Left lung (tissue), 10 donors: Measurements from ENCODE around the gene ZNF423. TPM values are rescaled to one million over a fixed set of nuclear protein-coding genes. Genes with fewer than 3 reads are reported as not detected.
A peak's percentile ranks its signal among the peaks of the same experiment; 100 is the strongest.

Source experiments
- ATAC-seq: fragments of 200-7000 bp; cut with Tn5 transposase; one replicate; pipeline ENCODE4 v1.9.1; 2020; ENCODE audit warnings: moderate library complexity
- DNase-seq, 4 donors: peaks; one replicate each; pipeline ENCODE4 v3.0.0-alpha.2; 2013 to 2020
- H3K27ac ChIP-seq, 2 donors: fragments of 200-600 bp; sonication (generic) in 1 of 2; one replicate each; pipeline versions ENCODE4 v1.5.0 to v1.8.0; 2020 to 2021
- H3K27me3 ChIP-seq, 2 donors: fragments of 200-600 bp; sonication (generic) in 1 of 2; one replicate each; pipeline versions ENCODE4 v1.5.0 to v1.8.0; 2020 to 2021
- H3K36me3 ChIP-seq, 2 donors: fragments of 200-600 bp; sonication (generic) in 1 of 2; one replicate each; pipeline versions ENCODE4 v1.5.0 to v1.8.0; 2020 to 2021
- H3K4me1 ChIP-seq, 2 donors: fragments of 200-600 bp; one replicate each; pipeline ENCODE4 v1.8.0; 2021
- H3K4me3 ChIP-seq, 2 donors: fragments of 200-600 bp; sonication (generic) in 1 of 2; one replicate each; pipeline versions ENCODE4 v1.5.0 to v1.8.0; 2020 to 2021; ENCODE audit warnings: mild to moderate bottlenecking in 1 of 2
- H3K9me3 ChIP-seq, 2 donors: fragments of 200-600 bp; sonication (generic) in 1 of 2; one replicate each; pipeline versions ENCODE4 v1.5.0 to v1.8.0; 2020 to 2021
- CTCF ChIP-seq, 2 donors: fragments of 200-600 bp; sonication (generic) in 1 of 2; IDR thresholded peaks; one replicate each; pipeline versions ENCODE4 v1.5.0 to v1.8.0; 2021; ENCODE audit warnings: antibody characterized with exemption in 2 of 2
- intact Hi-C, 2 donors: fragments of 100-400 bp; cut with DNase I; formaldehyde crosslinking; loops; one replicate each; pipeline versions ENCODE4 v1.11.2 to v1.14.2; 2022
- polyA plus RNA-seq, 6 donors: library from polyadenylated mRNA; unstranded; fragments of 120-200 nt; gene quantifications; one replicate each; pipeline ENCODE4 v1.2.1, GENCODE V29; 2013; ENCODE audit not compliant: insufficient read length in 6 of 6
- total RNA-seq, 2 donors: library from RNA; stranded (reverse); fragmentation: NEBNext Ultra II Directional; extraction: Animal tissue kit (Norgen Biotek cat#: 25700); gene quantifications; one replicate each; pipeline ENCODE4 v1.2.1, GENCODE V29; 2021
- donor health status: DM: no; HTN: yes; CAD: no.
- donor health status: DM: no; HTN: no; CAD: no.

ZNF423 gene
- total and polyA plus RNA-seq, 8 donors: 7.8 to 30.5 (median 26.6) TPM

GRCh38 chr16:49559242-49559641 is 296.7 kb downstream of the ZNF423 start:
- DNase-seq: no peak
- Histone ChIP-seq H3K4me3 (no peak overlapping the region), H3K27ac (no peak overlapping the region), H3K9me3 (no peaks in the 10 kb centered on the region), H3K36me3 (no peaks in the 10 kb centered on the region), H3K4me1 (peaks cover 0 to 3% of the 10 kb centered on the region in 2 donors), H3K27me3 (no peaks in the 10 kb centered on the region)
- intact Hi-C loops: no loop called here
- TF ChIP-seq CTCF (IDR thresholded peaks at IDR 0.05): no peak
- no peak for ATAC-seq

- no peak overlapping the region for H3K4me3 ChIP-seq
- H3K27me3 ChIP-seq: no peaks in the 10 kb centered on the region
- TF ChIP-seq CTCF (IDR thresholded peaks at IDR 0.05): no peak
- intact Hi-C loops: no loop called here
- ATAC-seq (no peak), DNase-seq (no peak)
- no peak overlapping the region for H3K27ac ChIP-seq
- H3K9me3 ChIP-seq: no peaks in the 10 kb centered on the region
- H3K4me1 ChIP-seq: peaks cover 0 to 3% of the 10 kb centered on the region in 2 donors
- no peaks in the 10 kb centered on the region for H3K36me3 ChIP-seq
These were observed 297.5 kb downstream of the ZNF423 start for GRCh38 chr16:49558451-49558850.

- TF ChIP-seq CTCF (IDR thresholded peaks at IDR 0.05): peak in 1 of 2 donors; percentile 22
- peaks cover 0 to 3% of the 10 kb centered on the region in 2 donors for H3K4me1 ChIP-seq
- ATAC-seq: peak; percentile 35
These were observed 299.1 kb downstream of the ZNF423 start for GRCh38 chr16:49556606-49557446.

DNA sequence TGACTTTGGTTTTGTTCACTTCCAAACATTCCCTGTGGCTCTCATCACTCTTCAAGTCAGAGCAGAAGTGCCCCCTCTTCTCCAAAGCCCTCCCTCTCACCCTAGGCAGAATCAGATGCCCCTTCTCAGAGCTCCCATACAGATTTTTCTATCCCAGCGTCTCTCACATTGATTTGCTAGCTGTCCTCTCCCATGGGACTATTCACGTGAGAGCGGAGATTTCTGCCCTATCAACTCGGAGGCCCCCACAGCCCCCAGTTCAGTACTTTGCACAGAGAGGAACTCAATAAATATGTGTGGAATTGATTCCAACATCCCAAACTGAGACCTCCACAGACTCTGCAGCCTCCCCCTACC is 299.7 kb downstream of the ZNF423 start:
- DNase-seq (no peak), ATAC-seq (no peak)
- no peaks in the 10 kb centered on the region for H3K36me3 ChIP-seq
- no peak for TF ChIP-seq CTCF (IDR thresholded peaks at IDR 0.05)
- no peak overlapping the region for H3K4me3 ChIP-seq
- no peaks in the 10 kb centered on the region for H3K27me3 ChIP-seq
- H3K9me3 ChIP-seq: no peaks in the 10 kb centered on the region
- no peak overlapping the region for H3K27ac ChIP-seq
- H3K4me1 ChIP-seq: peaks cover 0 to 3% of the 10 kb centered on the region in 2 donors
- intact Hi-C loops: no loop called here

More at GRCh38 chr16:49556606-49557446, 299.1 kb downstream of the ZNF423 start:
- Histone ChIP-seq H3K36me3 (no peaks in the 10 kb centered on the region), H3K27me3 (no peaks in the 10 kb centered on the region), H3K27ac (no peak overlapping the region), H3K4me3 (no peak overlapping the region), H3K9me3 (no peaks in the 10 kb centered on the region)
- intact Hi-C loops: no loop called here
- DNase-seq: no peak

- intact Hi-C loops: no loop called here
- H3K36me3 ChIP-seq: no peaks in the 10 kb centered on the region
- H3K4me1 ChIP-seq: no peaks in the 10 kb centered on the region
- H3K9me3 ChIP-seq: no peaks in the 10 kb centered on the region
- no peak overlapping the region for H3K27ac ChIP-seq
- ATAC-seq (no peak), DNase-seq (no peak)
- no peak for TF ChIP-seq CTCF (IDR thresholded peaks at IDR 0.05)
- no peak overlapping the region for H3K4me3 ChIP-seq
- H3K27me3 ChIP-seq: no peaks in the 10 kb centered on the region
These were observed 301.2 kb downstream of the ZNF423 start for GRCh38 chr16:49554681-49555080.
